Measurements from ENCODE around the gene ACTA1.
A peak's percentile ranks its signal among the peaks of the same experiment; 100 is the strongest.
"Not testable (repeated sequence)": the region's sequence is repeated elsewhere in the genome, so short reads cannot be mapped to it uniquely, and the experiment has no call there.

The ACTA1 gene

DNA sequence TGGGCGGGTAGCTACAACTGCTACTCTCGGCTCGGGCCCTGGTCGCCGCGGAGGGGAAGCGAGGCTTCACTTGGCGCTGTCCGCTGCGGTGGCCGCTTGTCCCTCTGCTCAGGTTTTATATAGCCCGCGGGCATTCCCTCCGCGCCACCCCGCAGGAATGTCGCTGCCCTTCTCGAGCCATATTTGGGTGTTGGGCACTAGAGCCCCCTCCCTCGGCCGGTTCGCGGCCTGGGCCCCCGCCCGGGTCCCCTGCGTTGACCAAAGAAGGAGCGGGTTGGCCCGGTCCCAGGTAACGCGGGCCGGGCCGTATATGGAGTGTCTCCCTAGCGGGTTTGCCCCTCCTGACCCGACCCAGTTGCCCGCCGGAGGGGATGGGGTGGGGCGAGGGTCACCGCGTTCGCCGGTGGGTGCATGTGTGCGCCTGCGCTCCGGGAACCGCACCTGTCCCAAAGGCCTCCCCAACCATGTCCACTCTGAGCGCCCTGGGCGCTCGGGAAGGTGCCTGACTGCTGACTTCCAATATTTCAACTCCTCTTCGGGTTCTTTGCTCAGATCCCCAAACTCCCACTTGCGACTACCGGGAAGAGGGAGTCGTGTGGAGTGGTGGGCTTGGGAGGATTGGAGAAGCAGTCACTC lies at the start of gene ACTA1:
ACTA1 (minus strand) TSS at position 90 of the 636 bp plus-strand sequence. CDS start 979 bp downstream, outside the sequence.
- H3K4me3 ChIP-seq (ENCODE audit: control insufficient read depth, low read depth, low read length) = no peak within 1 kb of the TSS
- no peak for DNase-seq (ENCODE audit: low read depth)
- TF ChIP-seq CTCF (conservative IDR thresholded peaks at IDR 0.05; ENCODE audit: control insufficient read depth, insufficient read depth, low read depth, low read length) = no peak

GRCh38 chr1:229482511-229482910 lies 48.6 kb upstream of the ACTA1 start:
- no peak for TF ChIP-seq CTCF (conservative IDR thresholded peaks at IDR 0.05; ENCODE audit: control insufficient read depth, insufficient read depth, low read depth, low read length)
- no peak overlapping the region for H3K4me3 ChIP-seq (ENCODE audit: control insufficient read depth, low read depth, low read length)
- DNase-seq (ENCODE audit: low read depth) = no peak

- no peak for TF ChIP-seq CTCF (conservative IDR thresholded peaks at IDR 0.05; ENCODE audit: control insufficient read depth, insufficient read depth, low read depth, low read length)
- H3K4me3 ChIP-seq (ENCODE audit: control insufficient read depth, low read depth, low read length) = no peak overlapping the region
- DNase-seq (ENCODE audit: low read depth) = no peak
Measured at GRCh38 chr1:229480495-229480894, 46.6 kb upstream of the ACTA1 start.

GRCh38 chr1:229479660-229480399 lies 45.9 kb upstream of the ACTA1 start:
- TF ChIP-seq CTCF (conservative IDR thresholded peaks at IDR 0.05; ENCODE audit: control insufficient read depth, insufficient read depth, low read depth, low read length) = no peak
- DNase-seq (ENCODE audit: low read depth) = no peak
- no peak overlapping the region for H3K4me3 ChIP-seq (ENCODE audit: control insufficient read depth, low read depth, low read length)

DNA sequence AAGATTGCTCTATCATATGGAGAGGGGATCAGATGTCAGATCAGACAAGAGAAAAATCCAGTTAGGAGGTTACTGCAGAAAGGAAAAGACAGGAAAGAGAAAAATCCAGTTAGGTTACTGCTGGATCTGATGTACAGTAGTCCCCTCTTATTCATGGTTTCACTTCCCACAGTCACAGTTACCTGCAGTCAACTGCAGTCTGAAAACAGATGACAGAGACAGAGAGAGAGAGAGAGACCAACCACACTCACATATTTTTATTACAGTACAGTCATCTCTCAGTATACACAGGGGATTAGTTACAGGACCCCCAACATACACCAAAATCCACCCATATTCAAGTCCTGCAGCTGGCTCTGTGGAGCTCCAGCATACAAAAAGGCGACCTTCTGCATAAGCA lies 45.0 kb upstream of the ACTA1 start:
- DNase-seq (ENCODE audit: low read depth) = no peak
- TF ChIP-seq CTCF (conservative IDR thresholded peaks at IDR 0.05; ENCODE audit: control insufficient read depth, insufficient read depth, low read depth, low read length) = no peak
- no peak overlapping the region for H3K4me3 ChIP-seq (ENCODE audit: control insufficient read depth, low read depth, low read length)

DNA sequence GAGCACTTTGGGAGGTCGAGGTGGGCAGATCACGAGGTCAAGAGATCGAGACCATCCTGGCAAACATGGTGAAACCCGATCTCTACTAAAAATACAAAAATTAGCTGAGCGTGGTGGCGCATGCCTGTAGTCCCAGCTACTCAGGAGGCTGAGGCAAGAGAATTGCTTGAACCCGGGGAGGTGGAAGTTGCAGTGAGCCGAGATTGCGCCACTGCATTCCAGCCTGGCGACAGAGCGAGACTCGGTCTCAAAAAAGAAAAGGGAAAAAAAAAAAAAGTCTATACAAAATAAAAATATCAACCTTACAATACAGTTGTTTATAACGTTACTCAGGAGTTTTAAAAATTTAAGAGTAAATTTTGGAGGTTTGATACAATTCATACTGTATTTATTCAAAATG lies 42.0 kb upstream of the ACTA1 start:
- H3K4me3 ChIP-seq (ENCODE audit: control insufficient read depth, low read depth, low read length); DNase-seq (ENCODE audit: low read depth): not testable (repeated sequence)

DNA sequence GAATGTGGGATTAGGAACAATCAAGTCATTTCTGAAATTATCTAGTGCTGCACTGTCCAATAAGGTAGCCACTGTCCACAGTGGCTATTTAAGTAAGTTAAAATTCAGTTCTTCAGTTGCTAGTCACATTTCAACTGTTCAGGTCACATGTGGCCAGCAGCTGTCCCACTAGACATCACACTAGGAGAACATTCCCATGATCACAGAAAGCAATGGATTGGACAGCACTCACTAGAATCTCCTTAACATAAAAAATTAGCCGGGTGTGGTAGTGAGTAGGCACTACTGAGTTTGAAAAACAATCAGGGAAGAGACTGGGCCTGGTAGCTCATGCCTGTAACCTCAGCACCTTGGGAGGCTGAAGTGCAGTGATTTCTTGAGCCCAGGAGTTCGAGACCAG lies 40.6 kb upstream of the ACTA1 start:
- no peak overlapping the region for H3K4me3 ChIP-seq (ENCODE audit: control insufficient read depth, low read depth, low read length)
- no peak for TF ChIP-seq CTCF (conservative IDR thresholded peaks at IDR 0.05; ENCODE audit: control insufficient read depth, insufficient read depth, low read depth, low read length)
- DNase-seq (ENCODE audit: low read depth) = peak; percentile 7
